Raji (cell line): ENCODE results near the gene SMOC2.

Source experiments
- POLR2A ChIP-seq: IDR thresholded peaks from 2 replicates; pipeline ENCODE4 v1.6.1; 2011; ENCODE audit warnings: low read depth, low read length, control low read depth; ENCODE audit not compliant: insufficient read depth

SMOC2 gene

DNA sequence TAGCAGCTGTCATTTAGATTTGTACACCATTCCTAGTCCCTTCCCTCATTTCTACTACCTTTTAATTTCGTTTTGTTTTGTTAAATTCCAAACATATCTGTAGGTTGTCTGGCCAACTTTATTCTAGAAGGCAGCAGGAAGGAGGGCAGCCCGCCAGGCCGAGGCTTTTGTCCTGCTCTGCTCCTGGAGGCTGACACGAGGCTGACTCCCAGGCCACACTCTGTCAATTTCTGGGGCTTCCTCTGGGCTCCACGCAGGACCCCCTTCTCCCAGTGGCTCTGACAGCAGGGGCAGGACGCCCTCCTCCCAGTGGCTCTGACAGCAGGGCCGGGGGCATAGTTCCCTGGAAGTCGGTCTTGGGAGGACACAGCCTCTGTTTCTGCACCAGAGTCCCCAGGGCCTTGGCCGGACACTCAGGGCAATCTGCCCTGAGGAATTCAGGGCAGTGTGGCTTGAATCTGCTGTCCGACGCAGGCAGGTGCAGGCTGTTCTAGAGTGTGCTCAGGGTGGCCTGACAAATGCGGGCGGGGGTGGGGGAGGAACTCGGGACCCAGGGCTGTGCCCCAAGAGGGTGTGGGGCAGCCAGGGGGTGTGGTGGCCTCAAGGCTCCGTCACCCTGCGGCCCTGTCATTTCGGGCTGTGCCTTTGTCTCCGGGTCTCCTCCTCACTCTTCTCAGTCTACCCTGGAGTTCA lies 11.8 kb downstream of the SMOC2 start:
- no peak for TF ChIP-seq POLR2A

DNA sequence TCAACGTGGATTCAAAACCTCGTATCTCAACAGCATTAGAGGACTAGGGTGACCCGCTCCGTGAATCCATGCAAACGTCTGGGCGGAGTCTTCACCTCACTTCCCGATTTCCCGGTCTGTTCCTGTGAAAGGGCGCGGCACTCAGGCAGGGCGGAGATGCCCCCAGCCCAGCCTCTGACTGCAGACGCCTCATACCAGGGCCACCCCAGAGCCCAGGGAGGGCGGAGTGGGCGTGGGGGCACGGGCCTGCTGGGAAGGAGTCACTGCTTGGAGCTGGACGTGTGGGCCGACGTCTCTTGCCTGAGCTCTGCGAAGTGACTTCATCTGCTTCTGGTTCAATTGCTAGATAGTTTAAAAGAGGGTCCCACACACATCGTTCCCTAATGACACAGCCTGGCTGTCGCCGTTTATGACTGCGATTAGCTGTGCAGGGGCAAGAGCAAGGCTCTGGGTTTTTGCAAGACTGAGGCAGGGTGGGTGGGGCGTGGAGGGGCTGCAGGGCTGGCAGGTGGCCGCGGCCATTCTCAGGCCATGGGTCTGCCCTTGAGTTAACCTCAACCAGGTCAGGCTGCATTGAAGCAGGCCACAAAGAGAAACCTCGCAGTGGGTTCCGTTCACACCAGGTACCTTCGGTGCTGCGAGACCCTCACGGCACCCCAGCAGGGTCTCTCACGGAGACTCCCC lies 15.0 kb downstream of the SMOC2 start:
- TF ChIP-seq POLR2A, result no peak

DNA sequence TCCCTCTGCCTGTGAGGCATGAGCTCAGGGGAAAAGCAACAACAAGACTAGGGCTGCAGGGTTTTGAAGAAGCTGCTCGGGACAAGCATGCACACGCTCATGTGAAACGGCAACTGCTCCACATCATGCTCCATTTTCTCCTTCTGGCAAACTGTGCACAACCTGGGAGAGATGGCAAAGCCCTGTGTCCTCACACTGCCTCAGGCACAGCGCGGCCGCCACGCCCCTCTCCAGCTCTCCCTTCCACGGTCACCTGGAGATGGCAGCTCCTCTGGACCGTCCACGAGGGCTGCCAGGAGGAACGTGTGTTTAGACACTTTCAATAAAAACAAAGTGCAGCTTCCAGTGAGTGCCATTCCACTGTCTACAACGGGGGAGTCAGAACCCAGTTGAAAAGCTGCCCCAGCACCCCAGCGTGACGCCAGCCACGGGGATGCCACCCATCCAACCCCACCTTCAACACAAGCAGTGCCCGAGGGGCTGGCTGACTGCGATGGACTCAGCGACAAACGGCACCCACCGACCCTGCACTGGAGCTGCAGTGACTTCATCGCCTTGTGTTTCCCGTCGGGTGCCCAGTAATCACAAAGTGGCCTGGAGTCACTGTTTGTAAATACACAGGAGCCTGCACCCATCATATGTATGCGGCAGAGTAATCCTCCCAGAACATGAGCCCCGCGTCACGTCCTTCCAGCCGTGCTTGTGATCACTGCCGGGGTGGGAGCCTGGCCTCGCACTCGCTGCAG lies 16.1 kb downstream of the SMOC2 start:
- TF ChIP-seq POLR2A, result no peak

DNA sequence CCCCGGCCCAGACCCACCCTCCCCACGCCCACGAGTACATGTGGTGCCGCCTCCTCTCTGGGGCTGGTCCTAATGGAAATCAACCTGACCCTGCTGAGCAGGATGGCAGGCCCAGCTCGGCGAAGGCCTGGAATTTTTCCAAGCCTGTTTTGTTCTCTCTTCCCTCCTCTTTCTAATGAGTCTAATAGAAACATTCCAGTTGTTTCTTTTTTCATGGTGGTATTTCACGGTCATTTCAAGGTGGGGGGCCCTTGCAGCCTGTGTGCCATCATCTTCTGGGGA lies 16.6 kb downstream of the SMOC2 start:
- TF ChIP-seq POLR2A, result no peak

DNA sequence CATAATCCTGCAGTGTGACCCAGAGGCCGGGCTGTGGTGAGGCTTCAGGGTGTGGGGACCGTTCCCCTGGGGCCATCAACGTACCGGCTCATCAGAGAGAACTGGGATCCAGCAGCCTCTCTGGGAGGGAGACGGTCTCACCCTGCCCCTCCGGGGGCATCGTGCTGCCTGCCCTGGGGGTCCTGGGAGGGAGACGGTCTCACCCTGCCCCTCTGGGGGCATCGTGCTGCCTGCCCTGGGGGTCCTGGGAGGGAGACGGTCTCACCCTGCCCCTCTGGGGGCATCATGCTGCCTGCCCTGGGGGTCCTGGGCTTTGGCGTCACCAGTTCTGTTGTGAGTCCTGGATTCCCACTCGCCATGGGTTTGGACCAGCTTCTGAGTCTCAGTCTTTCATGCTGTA lies 17.1 kb downstream of the SMOC2 start:
- no peak for TF ChIP-seq POLR2A

DNA sequence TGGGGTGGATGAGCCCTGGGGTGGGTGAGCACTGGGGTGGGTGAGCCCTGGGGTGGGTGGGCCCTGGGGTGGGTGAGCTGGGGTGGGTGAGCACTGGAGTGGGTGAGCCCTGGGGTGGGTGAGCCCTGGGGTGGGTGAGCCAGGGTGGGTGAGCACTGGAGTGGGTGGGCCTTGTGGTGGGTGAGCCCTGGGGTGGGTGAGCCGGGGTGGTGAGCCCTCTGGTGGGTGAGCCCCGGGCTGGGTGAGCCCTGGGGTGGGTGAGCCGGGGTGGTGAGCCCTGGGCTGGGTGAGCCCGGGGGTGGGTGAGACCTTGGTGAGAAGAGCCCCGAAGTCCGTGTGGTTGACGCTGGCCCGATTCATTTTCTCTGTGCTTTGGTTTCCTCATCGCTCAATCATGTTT lies 18.6 kb downstream of the SMOC2 start:
- no peak for TF ChIP-seq POLR2A

DNA sequence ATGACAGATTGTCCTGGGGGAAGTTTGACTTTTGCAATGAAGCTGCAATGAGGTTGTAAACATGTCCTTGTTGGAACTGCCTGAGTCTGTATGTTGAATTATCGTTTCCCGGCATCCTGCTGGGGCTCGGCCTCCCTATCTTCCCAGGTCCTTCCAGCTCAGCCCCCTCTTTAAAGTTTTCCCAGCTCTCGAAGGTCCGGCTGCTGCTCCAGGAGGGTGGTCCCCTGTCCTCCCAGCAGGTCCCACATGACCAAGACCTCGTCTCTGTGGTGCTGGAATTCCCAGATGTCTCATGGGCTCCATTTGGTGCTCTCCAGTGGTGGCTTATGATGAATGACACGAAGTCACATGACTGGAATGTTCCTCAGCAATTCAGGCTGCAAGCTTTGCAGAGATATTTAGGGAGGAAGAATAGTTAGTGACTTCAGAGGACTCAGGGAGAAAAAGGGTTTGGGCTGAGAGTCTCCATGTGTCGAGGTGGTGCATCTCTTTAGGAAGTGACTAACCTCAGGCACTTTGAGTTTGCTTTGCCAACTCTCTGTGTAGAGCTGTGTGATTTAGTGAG lies 21.4 kb downstream of the SMOC2 start:
- no peak for TF ChIP-seq POLR2A

DNA sequence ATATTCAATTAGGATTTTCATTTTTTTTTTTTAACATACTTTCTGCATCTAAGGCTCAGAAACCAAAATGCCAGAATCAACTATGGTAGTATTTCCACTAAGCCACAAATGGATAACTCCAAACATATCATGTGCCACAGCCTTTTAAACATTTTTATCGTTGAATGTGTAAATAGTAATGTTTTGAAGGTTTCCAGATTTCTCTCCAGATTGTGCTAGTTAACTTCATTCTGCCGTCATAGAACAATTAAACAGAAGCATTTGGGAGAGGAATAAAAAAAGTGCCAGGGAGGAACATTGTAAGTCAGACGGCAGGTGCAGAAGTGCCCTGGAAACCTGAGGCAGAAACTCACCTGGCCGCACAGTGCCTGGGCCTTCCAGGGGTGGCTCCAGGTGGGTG lies 23.6 kb downstream of the SMOC2 start:
- TF ChIP-seq POLR2A, result no peak

DNA sequence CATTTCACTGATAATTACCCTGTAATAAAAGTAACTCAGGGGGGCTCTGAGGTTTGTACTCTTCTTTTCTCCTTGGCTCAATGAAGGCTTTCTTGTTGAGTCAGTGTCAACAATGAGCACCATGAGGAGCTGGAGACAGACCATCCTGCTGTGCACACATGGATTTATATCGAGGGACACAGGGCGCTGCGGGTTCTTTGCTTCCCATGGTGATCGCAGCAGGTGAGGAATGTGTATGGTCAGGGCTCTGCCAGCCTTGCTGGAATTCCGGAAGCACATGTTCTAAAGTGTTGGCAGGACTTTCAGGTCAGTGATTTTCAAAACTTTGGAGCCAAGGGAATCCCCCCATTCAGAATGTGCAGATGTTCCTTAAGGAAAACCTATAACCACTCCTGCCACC lies 27.1 kb downstream of the SMOC2 start:
- no peak for TF ChIP-seq POLR2A

DNA sequence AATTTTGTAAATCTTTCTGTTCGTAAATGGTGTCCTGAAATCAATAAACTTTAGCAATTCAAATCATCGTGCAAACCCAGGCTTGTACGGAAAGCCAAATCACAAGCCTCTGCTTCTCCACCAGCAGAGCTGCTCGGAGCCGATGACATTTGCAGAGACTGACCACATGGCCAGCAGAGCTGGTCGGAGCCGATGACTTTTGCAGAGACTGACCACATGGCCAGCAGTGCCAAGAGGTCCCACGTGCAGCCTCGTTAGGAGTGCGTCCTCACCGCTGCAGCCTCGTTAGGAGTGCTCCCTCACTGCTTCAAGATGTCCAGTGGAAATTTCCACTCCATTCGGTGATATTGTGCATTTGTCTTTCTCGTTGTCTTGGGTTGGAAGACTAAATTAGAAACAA lies 28.5 kb downstream of the SMOC2 start:
- no peak for TF ChIP-seq POLR2A

DNA sequence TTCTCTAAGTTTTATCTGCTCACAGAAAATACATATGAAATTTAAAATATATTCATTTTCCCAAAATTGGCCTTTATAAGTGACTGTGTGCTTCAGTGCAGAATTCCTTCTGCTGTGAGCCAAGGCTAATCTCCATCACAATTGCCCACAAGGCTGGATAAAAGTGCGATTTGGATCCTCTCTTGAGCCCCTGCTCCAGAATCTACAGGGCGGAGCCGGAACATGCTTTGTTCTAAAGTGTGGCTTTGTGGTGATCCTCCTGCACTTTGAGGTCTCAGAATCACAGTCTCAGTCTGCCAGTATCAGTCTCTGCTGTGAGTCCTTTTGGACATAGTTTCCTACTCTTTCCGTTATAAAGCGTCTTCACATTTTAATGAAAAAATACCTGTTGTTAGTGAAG lies 28.9 kb downstream of the SMOC2 start:
- TF ChIP-seq POLR2A, result no peak

DNA sequence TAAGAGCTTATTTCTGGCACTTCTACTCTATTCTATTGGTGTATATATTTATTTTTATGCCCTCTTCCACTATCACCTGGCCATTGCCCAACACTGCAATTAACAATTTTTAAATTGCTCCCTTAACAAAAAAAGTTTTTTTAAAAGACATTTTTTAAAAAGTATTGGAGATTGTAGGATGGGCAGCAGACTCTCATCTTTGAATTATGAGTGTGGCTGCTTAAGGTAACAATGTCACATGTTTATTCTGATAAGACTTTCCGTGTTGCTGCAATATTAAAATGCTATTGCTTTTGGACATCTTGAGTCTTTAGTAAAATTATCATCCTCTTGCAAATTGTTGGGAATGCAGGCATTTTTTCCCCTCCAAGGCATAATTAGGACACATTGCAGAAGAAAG lies 31.4 kb downstream of the SMOC2 start:
- TF ChIP-seq POLR2A, result no peak

DNA sequence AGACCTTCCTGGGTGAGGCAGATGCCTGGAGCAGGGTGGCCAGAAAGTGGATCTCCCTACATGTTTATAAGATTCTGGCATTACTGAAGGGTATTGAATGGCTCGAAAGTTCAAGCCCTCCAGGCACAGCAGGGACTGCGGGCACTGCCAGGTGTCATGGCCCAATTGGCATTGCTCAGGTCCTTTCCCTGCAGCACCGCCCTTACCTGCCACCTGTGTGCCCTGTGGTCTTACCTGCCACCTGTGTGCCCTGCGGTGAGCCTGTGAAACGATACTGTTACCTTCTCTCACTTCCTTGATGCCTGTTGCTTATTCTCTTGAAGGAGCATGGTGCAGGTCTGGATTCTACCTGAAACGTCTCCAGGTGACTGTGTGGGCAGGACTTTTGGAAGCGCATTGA lies 32.2 kb downstream of the SMOC2 start:
- TF ChIP-seq POLR2A, result no peak

DNA sequence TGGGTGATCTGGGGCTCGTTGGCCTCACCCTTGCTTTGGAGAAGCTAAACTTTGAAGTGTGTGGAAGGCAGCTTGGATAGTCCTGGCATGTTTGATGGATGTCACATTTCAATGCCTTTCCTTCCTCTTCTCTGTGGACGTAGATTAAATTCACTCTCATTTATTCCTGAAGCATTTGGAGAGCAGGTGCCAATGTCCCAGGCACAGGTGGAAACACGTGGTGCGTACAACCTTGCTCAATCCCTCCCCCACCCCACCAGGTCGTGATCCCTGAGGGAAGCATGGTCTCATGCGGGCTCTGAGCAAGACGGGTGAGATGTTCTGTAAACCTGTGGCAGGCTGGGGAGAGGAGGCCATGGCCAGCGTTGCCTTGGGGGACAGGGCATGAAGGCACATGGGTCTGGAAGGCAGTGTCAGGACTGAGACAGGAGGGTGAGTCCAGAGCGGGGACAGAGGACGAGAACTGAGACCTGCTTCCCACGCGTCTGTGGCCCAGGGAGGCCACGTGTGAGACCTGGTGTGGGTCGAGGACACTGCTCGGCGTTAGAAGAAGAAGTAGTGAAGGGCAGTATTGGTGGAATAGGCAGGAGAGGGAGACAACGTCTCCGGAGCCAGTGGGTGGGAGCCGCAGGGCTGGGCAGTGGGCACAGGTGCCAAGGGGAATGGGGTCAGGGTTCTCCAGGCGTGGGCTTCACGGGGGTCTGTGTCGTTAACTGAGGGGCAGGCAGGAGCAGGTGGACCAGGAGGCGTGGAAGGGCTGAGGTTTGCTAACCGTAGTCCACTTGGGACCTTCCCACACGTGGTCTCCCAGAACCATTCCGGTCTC lies 34.4 kb downstream of the SMOC2 start:
- no peak for TF ChIP-seq POLR2A

DNA sequence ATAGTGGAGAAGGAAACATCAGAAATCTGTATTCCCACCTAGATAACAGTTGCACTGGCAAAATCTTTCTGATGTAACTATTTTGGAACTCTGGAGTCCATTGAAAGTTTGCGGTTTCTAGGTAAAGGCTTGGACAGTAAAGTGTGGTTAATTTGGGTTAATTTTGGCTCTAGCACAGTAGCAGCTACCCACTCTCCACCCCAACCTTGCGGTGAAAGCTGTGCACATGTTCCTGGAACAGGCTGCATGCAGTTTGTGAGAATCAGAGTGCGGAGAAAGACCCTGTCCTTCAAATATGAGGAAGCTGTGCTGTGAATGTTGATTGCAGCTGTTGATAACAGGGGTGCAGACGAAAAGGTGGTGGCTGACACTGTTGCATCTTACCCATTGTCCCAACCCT lies 38.4 kb downstream of the SMOC2 start:
- TF ChIP-seq POLR2A, result no peak
